Panc1 (cell line): Measurements from ENCODE around the gene PIGU. TPM values are rescaled to one million over a fixed set of nuclear protein-coding genes. Genes with fewer than 3 reads are reported as not detected.

Source experiments
- ATAC-seq: fragments of 200-7000 bp; cut with Tn5 transposase; 2 replicates; pipeline ENCODE4 v1.9.1; 2020; ENCODE audit warnings: mild to moderate bottlenecking, moderate library complexity
- BruUV-seq: library from RNA; stranded (reverse); fragments of 400-500 nt; replicated peaks from 2 replicates; lab custom pipeline; 2021; lab: Mats Ljungman, UMichigan
- CTCF ChIA-PET: fragments of 300-600 bp; sonication (Branson Sonifier 250); formaldehyde crosslinking; loops from one replicate; lab custom pipeline; 2022; ENCODE audit warnings: antibody characterized with exemption; lab: Charles Lee
- POLR2A ChIA-PET: fragments of 300-600 bp; sonication (Branson Sonifier 250); formaldehyde crosslinking; loops from one replicate; lab custom pipeline; 2022; ENCODE audit warnings: antibody characterized with exemption; lab: Charles Lee
- DNase-seq: peaks from one replicate; pipeline ENCODE4 v3.0.0-alpha.2; 2010; ENCODE audit warnings: low read depth, low spot score
- H3K27ac ChIP-seq: 2 replicates; pipeline ENCODE4 v1.5.1; 2011; ENCODE audit warnings: mild to moderate bottlenecking, low read length, inconsistent platforms
- H3K27me3 ChIP-seq: fragments of 200-500 bp; sonication (Bioruptor generic); 2 replicates; pipeline ENCODE4 v1.6.0; 2014; ENCODE audit warnings: low read length, inconsistent platforms; ENCODE audit not compliant: control insufficient read depth, insufficient read depth
- H3K36me3 ChIP-seq: fragments of 200-500 bp; sonication (Bioruptor generic); 2 replicates; pipeline ENCODE4 v1.5.1; 2014; ENCODE audit warnings: inconsistent platforms, mild to moderate bottlenecking, low read length, moderate library complexity; ENCODE audit not compliant: control insufficient read depth, insufficient read depth
- H3K4me1 ChIP-seq: 2 replicates; pipeline ENCODE4 v1.5.1; 2011; ENCODE audit warnings: inconsistent platforms, mild to moderate bottlenecking, low read length, moderate library complexity; ENCODE audit not compliant: control insufficient read depth, insufficient read depth
- H3K4me3 ChIP-seq, 2 experiments: 2 replicates each; pipeline ENCODE4 v1.5.1; 2011 to 2012; ENCODE audit warnings: low read depth in 2 of 2, low read length in 2 of 2, mild to moderate bottlenecking in 2 of 2, inconsistent platforms in 1 of 2, moderate library complexity in 1 of 2
- H3K9me3 ChIP-seq: fragments of 200-500 bp; sonication (Bioruptor generic); 2 replicates; pipeline ENCODE4 v1.5.1; 2014; ENCODE audit warnings: low read depth, mild to moderate bottlenecking, inconsistent platforms, low read length, moderate library complexity; ENCODE audit not compliant: control insufficient read depth, insufficient read depth
- CTCF ChIP-seq: fragments of 450-650 bp; IDR thresholded peaks from 2 replicates; pipeline ENCODE4 v1.5.1; 2017; ENCODE audit warnings: mild to moderate bottlenecking
- POLR2AphosphoS5 ChIP-seq: IDR thresholded peaks from 2 replicates; pipeline ENCODE4 v1.6.1; 2012; ENCODE audit warnings: mild to moderate bottlenecking, low read depth, low read length, moderate library complexity
- REST ChIP-seq, 2 experiments: IDR thresholded peaks; 2 replicates each; pipeline ENCODE4 v1.6.1; 2011 to 2012; ENCODE audit warnings: low read depth in 2 of 2, control low read depth in 1 of 2, low read length in 1 of 2, mild to moderate bottlenecking in 1 of 2, moderate library complexity in 1 of 2; ENCODE audit not compliant: insufficient read depth in 1 of 2
- SIN3A ChIP-seq: IDR thresholded peaks from 2 replicates; pipeline ENCODE4 v1.6.1; 2012; ENCODE audit warnings: low read depth, mild to moderate bottlenecking, low read length, moderate library complexity, borderline replicate concordance; ENCODE audit not compliant: insufficient read depth
- TCF7L2 ChIP-seq: IDR thresholded peaks from 2 replicates; pipeline ENCODE4 v1.6.1; 2011; ENCODE audit warnings: mild to moderate bottlenecking, low read depth, low read length, inconsistent platforms
- in situ Hi-C: cut with HindIII; loops from 2 replicates; pipeline ENCODE4 v1.10.0; 2016; ENCODE audit warnings: low sequenced_read_pairs, low pct_unique_long_range_greater_than_20kb
- intact Hi-C: fragments of 100-400 bp; cut with micrococcal nuclease; formaldehyde crosslinking; loops from one replicate; pipeline ENCODE4 v1.10.0; 2022; ENCODE audit not compliant: unreplicated experiment
- total RNA-seq: library from RNA; stranded (reverse); gene quantifications from one replicate; pipeline ENCODE4 v1.2.1, GENCODE V29; 2021; ENCODE audit not compliant: unreplicated experiment

Gene PIGU
- total RNA-seq, 1 experiment from 2014 or later, result 22.9 TPM

- H3K4me1 ChIP-seq, result peaks cover 2% of the 10 kb centered on the region
- ChIA-PET POLR2A (interaction anchor here (0.7 kb wide), 1 partner anchor 34 kb away, joined by 7 read pairs; no protein-coding TSS in a partner anchor), CTCF (no interaction called here)
- H3K27ac ChIP-seq, result no peak overlapping the region
- TF ChIP-seq CTCF (no peak), POLR2AphosphoS5 (no peak), TCF7L2 (no peak), REST (IDR thresholded peaks at IDR 0.05; ENCODE audit: insufficient read depth in 1 of 2, low read depth in 2 of 2, low read length in 1 of 2) (no peak), SIN3A (no peak)
- DNase-seq (no peak), ATAC-seq (no peak)
- in situ Hi-C loops (no loop called here), intact Hi-C loops (no loop called here)
- H3K9me3 ChIP-seq, result no peaks in the 10 kb centered on the region
- no TSS peak for BruUV-seq
- H3K4me3 ChIP-seq, result no peak overlapping the region
- H3K27me3 ChIP-seq, result no peaks in the 10 kb centered on the region
- H3K36me3 ChIP-seq, result no peaks in the 10 kb centered on the region
Measured at GRCh38 chr20:34632870-34633452, 43.9 kb downstream of the PIGU start.

GRCh38 chr20:34629904-34630303 is 47.0 kb downstream of the PIGU start:
- H3K27me3 ChIP-seq, result no peaks in the 10 kb centered on the region
- H3K36me3 ChIP-seq, result no peaks in the 10 kb centered on the region
- intact Hi-C loops, result no loop called here
- no peak overlapping the region for H3K4me3 ChIP-seq
- CTCF ChIA-PET, result no interaction called here
- H3K27ac ChIP-seq, result no peak overlapping the region
- POLR2A ChIA-PET, result interaction anchor here (0.6 kb wide), 1 partner anchor 12 kb away, joined by 4 read pairs; no protein-coding TSS in a partner anchor
- ATAC-seq (no peak), DNase-seq (no peak)
- BruUV-seq, result no TSS peak
- peaks cover 13% of the 10 kb centered on the region for H3K4me1 ChIP-seq
- TF ChIP-seq TCF7L2, result no peak
- no peak for TF ChIP-seq POLR2AphosphoS5
- no peak for TF ChIP-seq SIN3A
- TF ChIP-seq CTCF, result no peak
- TF ChIP-seq REST (IDR thresholded peaks at IDR 0.05; ENCODE audit: insufficient read depth in 1 of 2, low read depth in 2 of 2, low read length in 1 of 2), result no peak
- in situ Hi-C loops, result no loop called here
- no peaks in the 10 kb centered on the region for H3K9me3 ChIP-seq
